GM12892 (cell line): ENCODE results near the gene OR7D2.
"Not testable (repeated sequence)": the region's sequence is repeated elsewhere in the genome, so short reads cannot be mapped to it uniquely, and the experiment has no call there.

Source experiments
- DNase-seq: peaks from one replicate; pipeline ENCODE4 v3.0.0; 2011; ENCODE audit not compliant: insufficient read length
- FAIRE-seq: peaks from 2 replicates; lab custom pipeline; 2011; peaks lifted over from hg19 to GRCh38; lab: Jason Lieb, UNC
- POLR2A ChIP-seq: IDR thresholded peaks from 2 replicates; pipeline ENCODE4 v1.6.1; 2011; ENCODE audit warnings: low read depth, low read length, control low read depth
- POLR2AphosphoS5 ChIP-seq: IDR thresholded peaks from 2 replicates; pipeline ENCODE4 v1.6.1; 2011; ENCODE audit warnings: low read depth, low read length, control low read depth
- TAF1 ChIP-seq: IDR thresholded peaks from 2 replicates; pipeline ENCODE4 v1.6.1; 2011; ENCODE audit warnings: low read depth, mild to moderate bottlenecking, control low read depth, low read length, borderline replicate concordance

The OR7D2 gene

GRCh38 chr19:9159891-9160290, 18.9 kb upstream of the OR7D2 start:
- FAIRE-seq, result no peak
- no peak for DNase-seq
- TF ChIP-seq POLR2AphosphoS5 (no peak), TAF1 (no peak)

- FAIRE-seq, result no peak
- no peak for DNase-seq
- TF ChIP-seq POLR2A (no peak), TAF1 (no peak), POLR2AphosphoS5 (no peak)
Observed at GRCh38 chr19:9161427-9161826, 17.4 kb upstream of the OR7D2 start.

GRCh38 chr19:9165261-9165660, 13.5 kb upstream of the OR7D2 start:
- TF ChIP-seq POLR2A (no peak), POLR2AphosphoS5 (no peak), TAF1 (no peak)
- no peak for DNase-seq
- FAIRE-seq, result no peak

- no peak for FAIRE-seq
- TF ChIP-seq TAF1 (no peak), POLR2A (no peak), POLR2AphosphoS5 (no peak)
- no peak for DNase-seq
Observed at GRCh38 chr19:9166846-9167245, 11.9 kb upstream of the OR7D2 start.

GRCh38 chr19:9171393-9171991, 7.3 kb upstream of the OR7D2 start:
- FAIRE-seq, result no peak
- TF ChIP-seq POLR2A, result no peak
- no peak for TF ChIP-seq TAF1
- no peak for TF ChIP-seq POLR2AphosphoS5
- DNase-seq, result no peak

- DNase-seq (no peak), FAIRE-seq (no peak)
Observed at GRCh38 chr19:9175326-9175725, 3.5 kb upstream of the OR7D2 start.

GRCh38 chr19:9183000-9183399, 4.2 kb downstream of the OR7D2 start:
- TF ChIP-seq TAF1, result no peak
- no peak for TF ChIP-seq POLR2A
- TF ChIP-seq POLR2AphosphoS5, result no peak
- no peak for DNase-seq
- no peak for FAIRE-seq

More at GRCh38 chr19:9175326-9175725, 3.5 kb upstream of the OR7D2 start:
- TF ChIP-seq TAF1 (no peak), POLR2A (no peak), POLR2AphosphoS5 (no peak)

GRCh38 chr19:9187191-9187590, 8.4 kb downstream of the OR7D2 start:
- TF ChIP-seq TAF1, result no peak
- TF ChIP-seq POLR2A, result no peak
- TF ChIP-seq POLR2AphosphoS5, result no peak
- FAIRE-seq, result no peak
- no peak for DNase-seq

GRCh38 chr19:9189535-9189934, 10.8 kb downstream of the OR7D2 start:
- FAIRE-seq (no peak), DNase-seq (no peak)
- TF ChIP-seq POLR2AphosphoS5, result no peak
- no peak for TF ChIP-seq POLR2A
- no peak for TF ChIP-seq TAF1

- DNase-seq, FAIRE-seq: not testable (repeated sequence)
Observed at GRCh38 chr19:9198044-9198443, 19.3 kb downstream of the OR7D2 start.

- TF ChIP-seq TAF1 (no peak), POLR2A (no peak), POLR2AphosphoS5 (no peak)
- DNase-seq, result peak; percentile 21
- peak; percentile 33 for FAIRE-seq
Observed at GRCh38 chr19:9205501-9206113, 26.8 kb downstream of the OR7D2 start.

- no peak for FAIRE-seq
- TF ChIP-seq POLR2A, result no peak
- TF ChIP-seq TAF1, result no peak
- TF ChIP-seq POLR2AphosphoS5, result no peak
- DNase-seq, result no peak
Observed at GRCh38 chr19:9219489-9219888, 40.7 kb downstream of the OR7D2 start, which contains the start of gene OR7D4. OR7D4 (minus strand) TSS chr19:9219589; CDS start chr19:9214837, 4,752 bp downstream.
